SK-N-DZ (cell line): Measurements from ENCODE around the gene OR4C6. TPM values are rescaled to one million over a fixed set of nuclear protein-coding genes. Genes with fewer than 3 reads are reported as not detected.
A peak's percentile ranks its signal among the peaks of the same experiment; 100 is the strongest.

Source experiments
- DNase-seq: peaks from one replicate; pipeline ENCODE4 v3.0.0-alpha.2; 2015; ENCODE audit warnings: low spot score
- polyA plus RNA-seq, 2 experiments: library from polyadenylated mRNA; depleted of rRNA; stranded (reverse); fragments of >200 nt; gene quantifications; 2 replicates each; pipeline ENCODE4 v1.2.3, GENCODE V29; 2014

Gene OR4C6
- polyA plus RNA-seq (2014; cell fraction: cytosol; rRNA removed): not detected in 2 replicates
- polyA plus RNA-seq (2014; cell fraction: nucleus; rRNA removed): not detected in 2 replicates

GRCh38 chr11:55661901-55662300, at the start of gene OR4C6:
TSS of gene OR4C6 (plus strand) at chr11:55662201. CDS start at chr11:55665167, 2,966 bp downstream.
- no peak for DNase-seq

- no peak for DNase-seq
These were observed 37.5 kb upstream of the OR4C6 start for GRCh38 chr11:55624531-55624930.

GRCh38 chr11:55634813-55635212, 27.2 kb upstream of the OR4C6 start, which contains the start of gene OR4P4:
TSS of gene OR4P4 (plus strand) at chr11:55635113.
- no peak for DNase-seq

- DNase-seq: no peak
These were observed 14.0 kb upstream of the OR4C6 start, which contains the start of gene OR4S2 for GRCh38 chr11:55648027-55648426. TSS of gene OR4S2 (plus strand) at chr11:55648327. CDS start at chr11:55650904, 2,577 bp downstream.

- no peak for DNase-seq
These were observed 9.4 kb upstream of the OR4C6 start for GRCh38 chr11:55652560-55652959.

GRCh38 chr11:55655096-55655495, 6.9 kb upstream of the OR4C6 start:
- no peak for DNase-seq

GRCh38 chr11:55658031-55658573, 3.9 kb upstream of the OR4C6 start:
- no peak for DNase-seq

GRCh38 chr11:55658608-55659007, 3.4 kb upstream of the OR4C6 start:
- no peak for DNase-seq

- DNase-seq: no peak
These were observed 7.4 kb downstream of the OR4C6 start for GRCh38 chr11:55669376-55669775.

- DNase-seq: no peak
These were observed 11.9 kb downstream of the OR4C6 start for GRCh38 chr11:55673860-55674259.

- DNase-seq: no peak
These were observed 35.8 kb downstream of the OR4C6 start for GRCh38 chr11:55697817-55698216.

GRCh38 chr11:55701429-55701828, 39.4 kb downstream of the OR4C6 start:
- no peak for DNase-seq

GRCh38 chr11:55707029-55707428, 45.0 kb downstream of the OR4C6 start:
- DNase-seq: peak; percentile 22

GRCh38 chr11:55714982-55715888, 53.2 kb downstream of the OR4C6 start:
- DNase-seq: peak; percentile 5
